Thymus (tissue), 11 donors: ENCODE data around the gene MT1HL1. TPM values are rescaled to one million over a fixed set of nuclear protein-coding genes. Genes with fewer than 3 reads are reported as not detected.

Source experiments
- DNase-seq, 9 donors: peaks; one replicate each; pipeline ENCODE4 v3.0.0-alpha.2; 2013; ENCODE audit warnings: low spot score in 9 of 9, low read depth in 6 of 9, missing footprints in 1 of 9
- H3K27ac ChIP-seq, 2 donors: one replicate each; pipeline ENCODE4 v1.5.1; 2013; ENCODE audit warnings: control low read depth in 1 of 2, low read depth in 1 of 2, low read length in 1 of 2, mild to moderate bottlenecking in 1 of 2, moderate library complexity in 1 of 2
- H3K27me3 ChIP-seq, 2 donors: one replicate each; pipeline ENCODE4 v1.5.1; 2013; ENCODE audit warnings: low read length in 1 of 2; ENCODE audit not compliant: control insufficient read depth in 2 of 2, insufficient read depth in 1 of 2
- H3K36me3 ChIP-seq, 2 donors: one replicate each; pipeline ENCODE4 v1.5.1; 2013; ENCODE audit warnings: low read length in 1 of 2, mild to moderate bottlenecking in 1 of 2, moderate library complexity in 1 of 2; ENCODE audit not compliant: control insufficient read depth in 2 of 2, insufficient read depth in 2 of 2
- H3K4me1 ChIP-seq, 2 donors: one replicate each; pipeline ENCODE4 v1.5.1; 2013; ENCODE audit warnings: low read length in 2 of 2; ENCODE audit not compliant: control insufficient read depth in 2 of 2, insufficient read depth in 2 of 2
- H3K4me3 ChIP-seq, 2 donors: one replicate each; pipeline ENCODE4 v1.5.1; 2013; ENCODE audit warnings: low read length in 2 of 2, control low read depth in 1 of 2, mild to moderate bottlenecking in 1 of 2
- H3K9me3 ChIP-seq, 2 donors: one replicate each; pipeline ENCODE4 v1.5.1; 2013; ENCODE audit warnings: low read length in 1 of 2, mild to moderate bottlenecking in 1 of 2; ENCODE audit not compliant: control insufficient read depth in 2 of 2, insufficient read depth in 1 of 2
- WGBS: extraction: QIAGEN DNeasy Blood & Tissue Kit; methylation state at CpG from one replicate; pipeline ENCODE4 v1.1.7; 2013; 5-methylcytosine and 5-hydroxymethylcytosine counted together
- polyA plus RNA-seq: library from polyadenylated mRNA; stranded (reverse); fragments of 200-250 nt; gene quantifications from one replicate; pipeline ENCODE4 v1.2.3, GENCODE V29; 2013
- total RNA-seq: library from RNA; stranded (reverse); fragments of 120-200 nt; gene quantifications from one replicate; pipeline ENCODE4 v1.2.4, GENCODE V29; 2013
- donor health status: healthy.

Gene MT1HL1
- total and polyA plus RNA-seq, 2 donors: not detected

DNA sequence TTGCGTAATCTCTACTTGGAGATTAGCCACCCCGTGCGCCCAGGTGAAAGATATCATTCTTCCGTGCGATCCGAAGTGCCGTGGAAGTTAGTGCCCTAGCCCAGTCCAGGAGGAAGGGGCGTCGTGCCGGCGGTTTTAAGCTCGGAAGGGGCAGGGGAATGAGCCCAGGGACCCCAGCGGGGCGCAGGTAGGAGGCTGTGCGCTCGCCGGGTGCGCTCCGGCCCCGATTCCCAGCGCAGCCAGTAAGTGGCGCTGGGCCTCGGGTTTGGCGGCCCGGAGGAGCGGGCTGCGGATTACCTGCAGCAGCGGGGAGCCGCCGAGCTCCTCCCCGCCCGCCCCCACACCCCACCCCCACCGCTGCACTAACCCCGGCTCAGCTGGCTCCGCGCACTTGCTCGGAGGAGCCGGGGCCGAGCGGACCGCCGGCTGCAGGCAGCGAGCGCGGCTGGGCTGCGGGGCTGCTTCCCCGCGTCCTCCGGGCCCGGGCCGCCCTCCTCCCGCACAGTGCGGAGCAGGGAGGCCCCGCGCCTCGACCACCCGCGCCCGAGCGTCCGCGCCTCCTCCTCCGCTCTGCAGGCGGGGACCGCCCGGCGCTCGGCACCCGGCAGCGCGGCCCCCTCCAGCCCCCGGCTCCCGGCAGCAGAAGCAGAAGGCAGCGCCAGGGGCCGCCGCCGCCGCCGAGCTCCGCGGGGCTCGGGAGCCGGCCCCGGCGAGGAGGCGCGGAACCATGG lies 37.7 kb upstream of the MT1HL1 start, which contains the start of gene RYR2:
Gene RYR2, plus strand, starts transcription at position 390 of the 731 bp plus-strand sequence. Its CDS starts 338 bp downstream, at position 728.
- H3K9me3 ChIP-seq: no peaks in the 10 kb centered on the region
- no peak for DNase-seq
- WGBS: 3% methylated on average over 87 of the region's 87 CpGs
- no peaks in the 10 kb centered on the region for H3K4me1 ChIP-seq
- peak within 1 kb of the TSS in 1 of 2 donors; percentile 18 for H3K4me3 ChIP-seq
- H3K27me3 ChIP-seq: peaks cover 36 to 46% of the 10 kb centered on the region in 2 donors
- no peak within 1 kb of the TSS for H3K27ac ChIP-seq
- H3K36me3 ChIP-seq: no peaks in the 10 kb centered on the region

DNA sequence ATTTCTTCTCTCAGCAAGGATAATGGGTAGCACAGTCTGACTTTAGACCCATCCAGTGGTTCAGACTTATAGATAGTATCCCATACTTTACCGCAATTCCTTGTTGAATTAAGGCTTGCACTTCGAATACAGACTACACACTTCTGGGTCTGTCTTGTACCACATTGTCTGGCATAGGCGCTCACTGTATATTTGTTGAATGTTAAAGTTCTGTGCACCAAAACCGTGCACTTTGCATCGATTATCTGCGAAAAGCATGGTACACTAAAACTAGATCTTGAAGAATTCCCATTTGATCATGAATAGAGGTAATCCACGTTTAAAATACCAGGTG lies 37.2 kb upstream of the MT1HL1 start:
- Histone ChIP-seq H3K27ac (no peak overlapping the region), H3K4me1 (no peaks in the 10 kb centered on the region), H3K36me3 (no peaks in the 10 kb centered on the region), H3K9me3 (no peaks in the 10 kb centered on the region), H3K4me3 (no peak overlapping the region), H3K27me3 (peaks cover 36 to 46% of the 10 kb centered on the region in 2 donors)
- 17% methylated on average over 7 of the region's 7 CpGs for WGBS
- no peak for DNase-seq

DNA sequence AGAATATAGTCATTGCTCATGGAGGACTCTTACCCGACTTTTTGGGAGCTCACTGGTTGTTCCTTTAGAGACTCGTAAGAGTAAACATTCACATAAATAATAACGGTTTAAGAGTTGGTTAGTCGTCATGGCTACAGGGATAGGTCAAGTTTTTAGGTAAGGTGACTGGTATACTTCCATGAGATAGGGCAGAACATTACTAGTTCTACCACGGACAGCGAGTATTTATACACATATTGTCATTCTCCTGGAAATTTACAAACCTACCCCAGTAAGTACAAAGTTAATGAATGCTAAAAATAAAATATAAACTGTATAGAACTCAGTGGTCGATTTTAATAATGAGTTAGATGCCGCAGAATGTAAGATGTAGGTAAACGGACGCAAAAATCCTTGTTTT lies 36.6 kb upstream of the MT1HL1 start:
- H3K4me3 ChIP-seq: no peak overlapping the region
- 76% methylated on average over 10 of the region's 10 CpGs for WGBS
- H3K9me3 ChIP-seq: no peaks in the 10 kb centered on the region
- no peak overlapping the region for H3K27ac ChIP-seq
- peaks cover 36 to 46% of the 10 kb centered on the region in 2 donors for H3K27me3 ChIP-seq
- DNase-seq: no peak
- H3K4me1 ChIP-seq: no peaks in the 10 kb centered on the region
- no peaks in the 10 kb centered on the region for H3K36me3 ChIP-seq

DNA sequence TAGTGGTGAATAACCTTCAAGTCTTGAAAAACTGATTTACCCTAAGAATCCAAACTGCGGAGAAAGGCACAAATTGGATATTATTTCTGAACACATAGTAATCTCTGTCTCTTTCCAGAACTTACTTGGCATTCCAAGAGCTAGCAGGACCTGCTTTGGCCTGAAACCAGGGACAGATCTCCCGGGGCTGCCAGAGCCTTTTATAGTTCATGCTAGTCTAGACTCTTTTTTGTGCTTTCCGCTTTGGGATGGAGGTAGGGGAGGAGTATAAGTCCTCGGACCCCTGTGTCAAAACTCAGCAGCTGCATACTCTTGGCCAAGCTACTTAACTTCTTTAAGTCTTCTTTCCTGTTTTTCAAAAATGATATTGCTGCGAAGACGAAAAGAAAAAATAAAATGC lies 34.0 kb upstream of the MT1HL1 start:
- Histone ChIP-seq H3K27me3 (peaks cover 25% of the 10 kb centered on the region in 2 donors), H3K27ac (no peak overlapping the region), H3K4me3 (no peak overlapping the region), H3K9me3 (no peaks in the 10 kb centered on the region), H3K4me1 (no peaks in the 10 kb centered on the region), H3K36me3 (no peaks in the 10 kb centered on the region)
- 96% methylated on average over 6 of the region's 6 CpGs for WGBS
- no peak for DNase-seq

DNA sequence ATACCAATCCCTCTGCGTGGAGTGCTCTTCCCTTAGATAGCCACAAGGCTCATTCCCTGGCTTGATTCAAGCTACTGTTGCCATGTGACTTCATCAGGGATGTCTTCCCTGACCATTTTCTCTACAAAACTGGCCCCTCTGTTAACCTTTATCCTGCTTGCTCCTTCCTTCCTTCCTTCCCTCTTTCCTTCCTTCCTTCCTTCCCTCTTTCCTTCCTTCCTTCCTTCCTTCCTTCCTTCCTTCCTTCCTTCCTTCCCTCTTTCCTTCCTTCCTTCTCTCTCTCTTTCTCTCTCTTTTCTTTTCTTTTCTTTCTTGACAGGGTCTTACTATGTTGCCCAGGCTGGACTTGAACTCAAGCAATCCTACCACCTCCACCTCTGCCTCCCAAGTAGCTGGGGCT lies 31.5 kb upstream of the MT1HL1 start:
- 96% methylated on average over 1 of the region's 1 CpG for WGBS
- Histone ChIP-seq H3K27ac (no peak overlapping the region), H3K9me3 (no peaks in the 10 kb centered on the region), H3K36me3 (no peaks in the 10 kb centered on the region), H3K4me3 (no peak overlapping the region), H3K27me3 (peaks cover 1 to 4% of the 10 kb centered on the region in 2 donors), H3K4me1 (no peaks in the 10 kb centered on the region)
- no peak for DNase-seq

DNA sequence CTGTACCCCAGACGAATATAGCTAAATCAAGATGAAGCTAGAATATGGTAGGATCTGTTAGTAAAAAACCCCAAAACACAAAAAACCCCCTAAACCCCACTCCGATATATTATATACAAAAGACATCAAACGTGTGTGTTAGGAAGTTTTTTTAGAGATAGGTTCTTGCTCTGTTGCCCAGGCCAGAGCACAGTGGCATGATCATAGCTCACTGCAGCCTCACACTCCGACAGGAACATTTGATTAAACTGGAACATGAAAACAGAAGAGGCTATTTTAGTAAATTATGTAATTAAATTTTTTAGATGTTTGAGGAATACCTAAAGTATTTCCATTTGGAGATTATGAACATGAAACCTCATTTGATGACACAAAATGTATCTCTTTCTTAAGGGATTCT lies 29.6 kb upstream of the MT1HL1 start:
- H3K27me3 ChIP-seq: no peaks in the 10 kb centered on the region
- no peaks in the 10 kb centered on the region for H3K36me3 ChIP-seq
- H3K4me3 ChIP-seq: no peak overlapping the region
- no peaks in the 10 kb centered on the region for H3K4me1 ChIP-seq
- no peak overlapping the region for H3K27ac ChIP-seq
- 76% methylated on average over 4 of the region's 4 CpGs for WGBS
- no peaks in the 10 kb centered on the region for H3K9me3 ChIP-seq
- no peak for DNase-seq

DNA sequence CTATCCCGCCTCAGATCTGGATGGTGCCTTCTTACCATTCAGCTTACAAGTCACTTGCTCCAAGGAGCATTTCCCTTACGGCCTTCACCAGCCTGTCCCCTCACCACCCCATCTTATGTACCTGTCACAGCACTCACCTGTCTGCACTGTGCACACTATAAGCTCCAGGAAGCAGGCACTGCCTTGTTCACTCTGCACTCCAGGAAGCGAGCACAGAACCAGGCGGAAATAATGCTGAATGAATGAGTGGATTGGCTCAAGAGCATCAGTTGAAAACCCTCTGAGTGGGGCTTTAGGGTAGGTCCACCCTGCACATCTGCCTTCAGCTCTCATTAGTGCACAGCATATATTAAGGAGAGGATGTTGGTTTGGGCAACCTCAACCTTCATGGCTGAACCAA lies 28.8 kb upstream of the MT1HL1 start:
- 91% methylated on average over 4 of the region's 4 CpGs for WGBS
- Histone ChIP-seq H3K36me3 (no peaks in the 10 kb centered on the region), H3K4me3 (no peak overlapping the region), H3K27ac (no peak overlapping the region), H3K4me1 (no peaks in the 10 kb centered on the region), H3K27me3 (no peaks in the 10 kb centered on the region), H3K9me3 (no peaks in the 10 kb centered on the region)
- no peak for DNase-seq

DNA sequence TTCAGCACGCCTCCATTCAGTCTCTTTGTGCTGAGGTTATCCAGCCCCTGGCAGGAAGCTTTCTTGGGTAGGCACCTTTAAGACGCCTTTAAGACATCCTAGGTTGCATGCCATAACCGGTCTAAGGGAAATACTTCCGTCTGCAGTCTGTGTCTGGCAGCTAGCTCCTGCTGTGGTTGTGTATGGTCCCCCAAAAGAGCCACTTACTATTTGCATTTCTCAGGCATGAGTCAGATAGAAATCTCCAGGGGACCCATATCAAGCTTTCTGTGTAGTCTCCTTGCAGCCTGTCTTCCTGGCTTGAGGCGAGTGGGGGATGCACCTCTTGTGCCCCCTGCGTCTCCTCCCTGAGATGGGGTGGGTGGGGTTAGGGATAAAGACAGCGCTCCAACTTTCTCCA lies 27.8 kb upstream of the MT1HL1 start:
- Histone ChIP-seq H3K27me3 (no peaks in the 10 kb centered on the region), H3K4me1 (no peaks in the 10 kb centered on the region), H3K27ac (no peak overlapping the region), H3K36me3 (no peaks in the 10 kb centered on the region), H3K4me3 (no peak overlapping the region), H3K9me3 (no peaks in the 10 kb centered on the region)
- WGBS: 44% methylated on average over 7 of the region's 7 CpGs
- no peak for DNase-seq

DNA sequence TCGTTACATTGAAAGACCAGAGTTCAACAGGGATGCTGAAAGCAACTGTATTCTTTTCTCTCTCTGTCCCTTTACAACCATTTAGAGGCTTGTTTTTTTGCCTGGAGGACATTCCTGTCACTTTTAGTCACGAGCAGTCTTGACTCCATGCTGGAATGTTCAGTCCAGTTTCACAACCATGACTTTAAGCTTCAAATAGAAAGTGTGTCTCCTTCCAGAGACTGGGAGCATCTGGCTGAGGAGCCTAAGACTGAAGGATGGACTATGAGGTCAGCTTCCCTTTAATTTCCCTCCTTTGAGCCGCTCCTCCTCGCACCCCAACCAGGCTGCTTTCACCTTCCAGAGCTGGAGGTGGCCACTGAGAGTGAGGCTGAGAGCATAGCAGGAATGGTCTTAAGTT lies 27.2 kb upstream of the MT1HL1 start:
- Histone ChIP-seq H3K27me3 (no peaks in the 10 kb centered on the region), H3K9me3 (no peaks in the 10 kb centered on the region), H3K27ac (no peak overlapping the region), H3K36me3 (no peaks in the 10 kb centered on the region), H3K4me3 (no peak overlapping the region), H3K4me1 (no peaks in the 10 kb centered on the region)
- DNase-seq: no peak
- 85% methylated on average over 4 of the region's 4 CpGs for WGBS
